GM12878 (cell line): ENCODE data around the gene NAA25. TPM values are rescaled to one million over a fixed set of nuclear protein-coding genes. Genes with fewer than 3 reads are reported as not detected.

Experiments used
- BCL3 ChIP-seq: IDR thresholded peaks from 2 replicates; pipeline ENCODE4 v1.6.1; 2011; ENCODE audit warnings: borderline replicate concordance, low read depth, mild to moderate bottlenecking, moderate library complexity, low read length; ENCODE audit not compliant: insufficient read depth, poor library complexity, severe bottlenecking
- CEBPB ChIP-seq, 2 experiments: fragments of 150-350 bp in 1 of 2; IDR thresholded peaks; 2 replicates each; pipeline ENCODE4 v1.6.1; 2012 to 2014; ENCODE audit warnings: low read depth in 2 of 2, low read length in 2 of 2, borderline replicate concordance in 1 of 2, inconsistent platforms in 1 of 2
- ESRRA ChIP-seq: IDR thresholded peaks from 2 replicates; pipeline ENCODE4 v1.6.1; 2012; ENCODE audit warnings: mild to moderate bottlenecking, low read length, improper control_type of control experiment
- EZH2 ChIP-seq: IDR thresholded peaks from 2 replicates; pipeline ENCODE4 v1.6.1; 2012; ENCODE audit warnings: low read depth, mild to moderate bottlenecking, control low read depth, inconsistent platforms, low read length, borderline replicate concordance; ENCODE audit not compliant: control insufficient read depth
- JUNB ChIP-seq: IDR thresholded peaks from 2 replicates; pipeline ENCODE4 v1.6.1; 2016; ENCODE audit warnings: antibody characterized with exemption, mild to moderate bottlenecking
- JUND ChIP-seq: IDR thresholded peaks from 2 replicates; pipeline ENCODE4 v1.6.1; 2012; ENCODE audit warnings: low read depth, mild to moderate bottlenecking, low read length, improper control_type of control experiment, moderate library complexity
- KLF5 ChIP-seq: fragments of 450-650 bp; IDR thresholded peaks from 2 replicates; pipeline ENCODE4 v1.6.1; 2014; ENCODE audit warnings: mild to moderate bottlenecking; ENCODE audit not compliant: partially characterized antibody
- MAX ChIP-seq: IDR thresholded peaks from 2 replicates; pipeline ENCODE4 v1.6.1; 2012; ENCODE audit warnings: low read depth, low read length, improper control_type of control experiment
- MLLT1 ChIP-seq: fragments of 450-650 bp; IDR thresholded peaks from 2 replicates; pipeline ENCODE4 v1.6.1; 2016; ENCODE audit warnings: mild to moderate bottlenecking
- MYC ChIP-seq: IDR thresholded peaks from 2 replicates; pipeline ENCODE4 v1.6.1; 2011; ENCODE audit warnings: mild to moderate bottlenecking, low read length, moderate library complexity, inconsistent platforms; ENCODE audit not compliant: insufficient read depth, insufficient replicate concordance, insufficient read length, severe bottlenecking
- NFXL1 ChIP-seq: fragments of 450-650 bp; IDR thresholded peaks from 2 replicates; pipeline ENCODE4 v1.6.1; 2017; ENCODE audit warnings: antibody characterized with exemption, mild to moderate bottlenecking, borderline replicate concordance
- PKNOX1 ChIP-seq: fragments of 450-650 bp; IDR thresholded peaks from 2 replicates; pipeline ENCODE4 v1.6.1; 2016; ENCODE audit warnings: mild to moderate bottlenecking
- POLR2AphosphoS5 ChIP-seq: IDR thresholded peaks from 2 replicates; pipeline ENCODE4 v1.6.1; 2011; ENCODE audit warnings: mild to moderate bottlenecking, low read length, inconsistent platforms
- POU2F2 ChIP-seq: IDR thresholded peaks from 3 replicates; pipeline ENCODE4 v1.6.1; 2011; ENCODE audit warnings: low read depth, mild to moderate bottlenecking, low read length, borderline replicate concordance
- PRDM15 ChIP-seq: fragments of 450-650 bp; formaldehyde crosslinking; IDR thresholded peaks from 2 replicates; pipeline ENCODE4 v1.4.0; 2020; ENCODE audit warnings: mild to moderate bottlenecking, moderate library complexity
- TCF3 ChIP-seq: IDR thresholded peaks from 2 replicates; pipeline ENCODE4 v1.6.1; 2012; ENCODE audit warnings: low read depth, mild to moderate bottlenecking, low read length, borderline replicate concordance; ENCODE audit not compliant: insufficient read depth
- ZNF24 ChIP-seq: fragments of 450-650 bp; IDR thresholded peaks from 2 replicates; pipeline ENCODE4 v1.6.1; 2017; ENCODE audit warnings: antibody characterized with exemption, mild to moderate bottlenecking
- ZZZ3 ChIP-seq: IDR thresholded peaks from 2 replicates; pipeline ENCODE4 v1.6.1; 2011; ENCODE audit warnings: low read depth; ENCODE audit not compliant: control insufficient read depth, insufficient read length
- polyA plus RNA-seq, 11 experiments: library from polyadenylated mRNA; depleted of rRNA in 4 of 11; unstranded in 6 of 11; stranded (reverse) in 5 of 11; fragments of >200 nt; fragmentation: Nextera tagmentation in 4 of 11; fragmentation: Illumina TruSeq in 1 of 11; extraction: Ambion mirVana in 4 of 11; extraction: Trizol in 1 of 11; gene quantifications; 1 replicate in 1 of 11; 2 replicates in 10 of 11; pipeline versions ENCODE4 v1.2.1 to v1.2.3, GENCODE V29; 2011 to 2016; ENCODE audit warnings: inconsistent platforms in 2 of 11, missing spikeins in 2 of 11, low read depth in 1 of 11
- total RNA-seq, 4 experiments: library from RNA; depleted of rRNA in 3 of 4; stranded (reverse); fragments of >200 nt in 3 of 4; fragmentation: Illumina TruSeq in 1 of 4; extraction: Trizol in 1 of 4; gene quantifications; 2 replicates each; pipeline versions ENCODE4 v1.2.1 to v1.2.3, GENCODE V29; 2013 to 2021
- TF ChIP-seq, protein P1 (sequence below): IDR thresholded peaks from 2 replicates; pipeline ENCODE4 v1.6.1; 2012; ENCODE audit warnings: low read depth, low read length, improper control_type of control experiment

Gene NAA25
- total and polyA plus RNA-seq, 10 of the 15 experiments (the other 5 are each of a cell fraction or from before 2014, with no cell fraction given), result 15.0 to 39.2 (median 29.4) TPM

DNA sequence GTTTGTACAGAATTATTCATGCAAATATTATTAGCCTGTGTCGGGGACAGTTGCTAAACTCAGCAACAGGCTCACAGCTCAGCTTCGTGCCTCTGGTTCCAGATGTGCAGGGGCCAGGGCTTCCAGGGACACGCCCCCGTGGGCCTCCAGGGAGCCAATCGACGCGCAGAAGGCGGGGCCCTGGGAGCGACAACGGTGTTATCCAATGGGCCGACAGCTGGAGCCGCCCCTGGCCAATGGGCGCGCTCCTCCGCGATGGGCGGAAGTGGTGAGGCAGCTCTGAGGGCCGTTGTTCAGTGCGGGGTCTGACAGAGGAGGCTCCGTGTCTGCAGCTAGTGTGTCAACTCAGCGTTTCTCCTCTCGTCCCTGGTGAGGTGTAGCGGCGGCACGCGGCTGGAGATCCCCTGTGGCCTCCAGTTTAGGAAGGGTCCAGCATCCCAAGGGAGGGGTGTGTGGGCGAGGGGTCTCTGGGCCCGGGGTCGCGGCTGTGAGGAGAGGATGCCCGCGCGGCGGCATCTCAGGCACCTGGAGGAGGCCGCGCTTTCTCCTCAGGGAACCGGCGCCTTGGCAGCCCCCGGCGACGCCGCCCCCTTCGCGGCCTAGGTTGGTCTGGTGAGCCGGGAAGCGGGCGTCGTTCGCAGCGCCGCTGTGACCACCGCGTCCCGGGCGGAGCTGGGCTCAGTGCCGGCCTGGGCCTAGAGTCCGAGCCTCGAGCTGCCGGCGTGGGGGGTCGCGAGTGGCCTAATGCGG lies 16.8 kb upstream of the NAA25 start, which contains the start of gene TRAFD1 (continued):
- TF ChIP-seq ESRRA (no peak), PRDM15 (CRISPR knock-in tag) (no peak), POU2F2 (peak; percentile 90; the same call in 2 of the 3 replicates), POLR2AphosphoS5 (peak; percentile 99), MAX (no peak), TCF3 (peak; percentile 68; the same call in 1 of the 2 replicates), ZNF24 (0 out of 2 replicates have a peak, but pooled peaks have one; percentile 39), BCL3 (no peak), PKNOX1 (peak; percentile 99), CEBPB (IDR thresholded peaks at IDR 0.05; ENCODE audit: borderline replicate concordance in 1 of 2, low read depth in 2 of 2, low read length in 2 of 2) (no peak), EZH2 (no peak), JUND (no peak), MYC (no peak), ZZZ3 (no peak), KLF5 (no peak), MLLT1 (peak; percentile 65), JUNB (no peak), NFXL1 (no peak)
- TF ChIP-seq, protein P1, sequence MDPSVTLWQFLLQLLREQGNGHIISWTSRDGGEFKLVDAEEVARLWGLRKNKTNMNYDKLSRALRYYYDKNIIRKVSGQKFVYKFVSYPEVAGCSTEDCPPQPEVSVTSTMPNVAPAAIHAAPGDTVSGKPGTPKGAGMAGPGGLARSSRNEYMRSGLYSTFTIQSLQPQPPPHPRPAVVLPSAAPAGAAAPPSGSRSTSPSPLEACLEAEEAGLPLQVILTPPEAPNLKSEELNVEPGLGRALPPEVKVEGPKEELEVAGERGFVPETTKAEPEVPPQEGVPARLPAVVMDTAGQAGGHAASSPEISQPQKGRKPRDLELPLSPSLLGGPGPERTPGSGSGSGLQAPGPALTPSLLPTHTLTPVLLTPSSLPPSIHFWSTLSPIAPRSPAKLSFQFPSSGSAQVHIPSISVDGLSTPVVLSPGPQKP, result peak; percentile 46; the same call in 1 of the 2 replicates
